ES-I3 (cell line): ENCODE results near the gene GPR18.

ENCODE experiments used
- H3K36me3 ChIP-seq: 2 replicates; pipeline ENCODE4 v1.6.1; 2013; ENCODE audit warnings: mild to moderate bottlenecking, low read length, control low read depth, moderate library complexity; ENCODE audit not compliant: insufficient read depth
- H3K4me1 ChIP-seq: 2 replicates; pipeline ENCODE4 v1.6.1; 2013; ENCODE audit warnings: mild to moderate bottlenecking, control low read depth, low read length; ENCODE audit not compliant: insufficient read depth
- H3K9ac ChIP-seq: 2 replicates; pipeline ENCODE4 v1.6.1; 2013; ENCODE audit warnings: low read depth, mild to moderate bottlenecking, low read length, moderate library complexity
- H3K9me3 ChIP-seq: 2 replicates; pipeline ENCODE4 v1.6.1; 2013; ENCODE audit warnings: mild to moderate bottlenecking, low read length, moderate library complexity; ENCODE audit not compliant: control insufficient read depth, insufficient read depth

The GPR18 gene, protein sequence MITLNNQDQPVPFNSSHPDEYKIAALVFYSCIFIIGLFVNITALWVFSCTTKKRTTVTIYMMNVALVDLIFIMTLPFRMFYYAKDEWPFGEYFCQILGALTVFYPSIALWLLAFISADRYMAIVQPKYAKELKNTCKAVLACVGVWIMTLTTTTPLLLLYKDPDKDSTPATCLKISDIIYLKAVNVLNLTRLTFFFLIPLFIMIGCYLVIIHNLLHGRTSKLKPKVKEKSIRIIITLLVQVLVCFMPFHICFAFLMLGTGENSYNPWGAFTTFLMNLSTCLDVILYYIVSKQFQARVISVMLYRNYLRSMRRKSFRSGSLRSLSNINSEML

DNA sequence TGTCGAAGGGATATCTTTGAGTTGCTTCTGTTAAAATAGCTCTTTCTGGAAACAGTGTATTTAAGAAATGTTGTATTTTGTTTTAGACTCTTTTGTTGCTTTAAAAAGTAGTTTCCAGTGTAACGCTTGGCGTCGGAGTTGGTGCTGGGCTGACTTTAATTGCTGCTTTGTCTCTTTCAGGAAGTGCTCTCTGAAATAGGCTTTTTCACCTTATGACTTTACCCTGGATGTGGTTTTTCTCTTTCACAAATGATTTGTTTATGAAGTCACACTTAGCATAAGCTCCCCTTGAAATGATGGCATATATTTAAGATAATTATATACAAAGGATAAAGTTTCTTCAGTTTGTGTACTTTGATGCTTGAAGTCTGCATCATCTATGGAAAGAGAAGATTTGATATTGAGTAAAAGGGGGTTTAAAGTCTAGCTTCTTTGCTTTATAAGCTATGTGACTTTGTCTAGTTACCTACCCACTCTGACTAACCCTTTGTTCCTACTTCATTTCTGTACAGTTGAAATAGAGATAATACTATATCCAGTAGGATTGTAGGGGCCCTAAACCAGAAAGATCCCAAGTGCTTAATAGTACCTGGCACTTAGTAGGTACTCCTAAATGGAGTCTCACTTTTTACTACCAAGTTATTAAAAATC is at the start of gene GPR18:
TSS of gene GPR18 (minus strand) at position 170 of the 651 bp plus-strand sequence. CDS start 2,507 bp downstream, outside the sequence.
- peaks cover 4% of the 10 kb centered on the region; the same call in 1 of the 2 replicates for H3K36me3 ChIP-seq
- H3K4me1 ChIP-seq, result no peaks in the 10 kb centered on the region; the same call in 1 of the 2 replicates
- no peak within 1 kb of the TSS for H3K9ac ChIP-seq
- H3K9me3 ChIP-seq, result no peaks in the 10 kb centered on the region

DNA sequence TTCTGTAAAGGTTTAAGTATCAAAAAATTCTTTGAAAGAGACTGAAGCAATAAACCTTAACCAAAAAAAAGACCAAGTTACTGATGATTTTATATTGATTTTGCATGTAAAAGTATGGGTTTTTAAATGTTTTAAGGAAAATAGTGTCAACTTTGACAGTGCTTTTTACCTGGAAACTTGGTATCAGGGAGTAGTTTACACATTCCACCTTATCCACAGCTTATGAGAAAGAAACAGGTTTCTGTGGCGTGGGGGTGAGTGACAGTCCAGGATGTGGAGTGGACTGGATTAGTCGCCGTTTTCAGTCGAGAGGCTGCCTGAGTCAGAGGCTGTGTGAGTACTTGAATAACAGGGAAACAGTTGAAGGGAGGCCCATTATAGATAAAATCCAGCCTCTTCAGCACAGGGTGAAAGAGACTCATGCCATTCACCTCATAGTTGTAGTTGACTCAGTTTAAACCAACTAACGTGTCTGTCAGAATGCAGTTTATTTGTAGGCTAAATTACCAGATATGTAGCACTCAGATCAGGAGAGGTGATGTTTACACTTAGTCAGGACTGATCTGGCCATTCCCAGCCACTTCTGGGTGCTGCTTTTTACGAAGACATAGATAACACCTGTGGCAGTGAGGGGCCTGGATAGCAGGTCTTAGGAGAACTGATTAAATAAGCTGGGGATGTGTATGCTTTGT is 49.6 kb upstream of the GPR18 start:
- Histone ChIP-seq H3K36me3 (no peaks in the 10 kb centered on the region), H3K9ac (no peak overlapping the region), H3K9me3 (no peaks in the 10 kb centered on the region), H3K4me1 (no peaks in the 10 kb centered on the region; the same call in 1 of the 2 replicates)

DNA sequence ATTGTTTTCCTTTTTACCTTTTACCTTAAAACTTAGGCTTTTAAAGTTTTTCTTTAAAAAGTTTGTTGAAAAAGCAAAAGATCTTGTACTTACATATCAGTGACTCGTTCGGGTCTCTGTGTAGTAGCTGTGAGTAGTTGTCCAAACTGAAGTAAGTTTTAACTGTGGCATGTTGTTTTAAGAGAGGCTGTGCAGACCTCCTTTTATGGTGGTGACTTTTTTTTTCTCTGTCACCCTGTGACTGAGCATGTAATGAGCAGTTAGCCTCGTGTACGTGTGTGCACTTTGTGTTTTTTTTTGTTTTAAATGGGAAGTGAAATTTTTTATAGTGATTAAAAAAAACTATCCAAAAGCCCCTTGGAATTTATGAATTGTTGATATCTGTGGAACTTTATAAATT is 49.1 kb upstream of the GPR18 start, which contains the start of gene GPR183:
TSS of gene GPR183 (minus strand) at position 153 of the 400 bp plus-strand sequence. CDS start 11,254 bp downstream, outside the sequence.
- Histone ChIP-seq H3K9ac (no peak within 1 kb of the TSS), H3K36me3 (no peaks in the 10 kb centered on the region), H3K9me3 (no peaks in the 10 kb centered on the region), H3K4me1 (no peaks in the 10 kb centered on the region; the same call in 1 of the 2 replicates)

DNA sequence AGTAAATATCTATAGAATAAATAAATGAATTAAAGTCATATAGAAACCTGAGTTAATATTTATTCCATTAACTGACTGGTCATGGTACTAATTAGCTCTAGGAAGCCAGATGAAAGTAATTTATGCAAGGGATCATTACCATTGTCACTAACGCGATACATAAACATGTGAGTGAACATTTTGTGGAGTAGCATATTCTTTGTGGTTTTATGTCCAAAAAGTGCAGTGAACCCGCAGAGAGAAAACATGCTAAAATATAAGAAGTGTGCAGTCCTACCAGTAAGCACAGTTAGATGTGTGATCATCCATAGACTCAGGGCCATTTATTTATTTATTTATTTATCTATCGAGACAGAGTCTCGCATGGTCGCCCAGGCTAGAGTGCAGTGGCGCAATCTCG is 47.4 kb upstream of the GPR18 start:
- no peaks in the 10 kb centered on the region; the same call in 1 of the 2 replicates for H3K4me1 ChIP-seq
- no peaks in the 10 kb centered on the region for H3K9me3 ChIP-seq
- no peak overlapping the region for H3K9ac ChIP-seq
- H3K36me3 ChIP-seq, result no peaks in the 10 kb centered on the region

DNA sequence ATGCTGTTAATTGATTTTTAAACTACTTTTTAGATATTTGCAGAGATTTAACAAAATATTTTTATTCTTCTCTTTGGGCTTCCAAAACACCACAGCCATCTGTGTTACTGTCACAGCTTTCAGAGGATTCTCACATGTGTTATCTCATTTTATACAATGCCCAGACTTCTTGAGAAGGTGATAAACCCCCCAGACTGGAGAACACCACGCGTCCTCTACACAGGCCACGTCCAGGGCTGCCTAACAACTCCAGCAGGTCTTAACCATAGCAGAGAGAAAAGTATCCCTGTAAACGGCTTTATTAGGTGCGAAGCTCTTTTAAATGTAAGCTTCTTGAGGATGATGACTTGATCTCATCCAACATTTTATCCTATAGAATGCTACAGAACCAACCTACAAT is 47.0 kb upstream of the GPR18 start:
- Histone ChIP-seq H3K9me3 (no peaks in the 10 kb centered on the region), H3K4me1 (no peaks in the 10 kb centered on the region; the same call in 1 of the 2 replicates), H3K36me3 (no peaks in the 10 kb centered on the region), H3K9ac (no peak overlapping the region)

DNA sequence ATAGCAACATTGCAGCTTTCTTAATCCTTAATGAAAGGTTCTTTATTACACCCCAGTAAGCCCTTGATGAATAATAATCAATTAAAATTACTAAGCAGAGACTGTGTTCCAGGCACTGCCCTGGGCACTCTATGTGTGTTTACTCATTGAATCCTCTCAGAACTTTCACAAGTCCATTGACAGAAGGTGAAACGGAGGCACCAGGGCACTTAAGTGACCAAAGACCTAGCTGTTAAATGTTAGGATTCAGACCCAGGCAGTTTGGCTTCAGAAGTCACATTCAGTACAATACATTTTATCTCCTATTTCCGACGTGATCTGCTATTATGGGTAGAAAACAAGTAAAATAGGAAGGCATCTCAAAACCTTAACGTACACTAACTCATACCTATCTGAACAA is 46.4 kb upstream of the GPR18 start:
- no peaks in the 10 kb centered on the region for H3K9me3 ChIP-seq

DNA sequence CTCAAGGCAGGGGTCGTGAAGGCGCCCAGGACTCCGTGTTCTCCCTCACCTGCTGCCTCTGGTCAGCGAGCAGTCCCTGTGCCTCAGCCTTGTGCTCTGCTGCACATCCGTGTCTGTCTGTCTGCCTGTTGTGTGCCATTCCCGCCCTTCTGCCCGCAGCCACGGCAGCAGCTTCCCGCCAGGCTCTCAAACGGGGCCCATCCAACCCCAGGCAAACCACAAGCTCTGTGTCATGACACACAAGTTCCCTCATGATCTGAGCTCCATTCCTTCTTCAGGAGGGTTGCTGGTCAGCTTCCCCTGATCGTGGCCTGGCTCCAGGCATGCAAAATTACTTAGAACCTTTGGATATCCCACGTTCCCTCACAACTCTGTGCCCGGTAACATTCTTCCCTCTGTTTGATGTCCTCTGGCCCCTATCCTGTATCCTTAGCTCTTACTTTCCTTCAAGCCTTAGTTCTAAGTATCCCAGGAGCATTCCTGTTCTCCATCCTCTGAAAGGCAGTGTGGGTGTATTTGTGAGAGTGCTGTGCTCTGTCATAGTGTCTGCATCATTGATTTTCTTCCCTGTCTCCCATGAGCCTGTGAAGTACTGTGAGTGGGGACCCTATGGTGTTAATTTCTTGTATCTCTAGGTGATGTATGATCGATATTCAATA is 45.8 kb upstream of the GPR18 start:
- no peaks in the 10 kb centered on the region for H3K9me3 ChIP-seq
- H3K36me3 ChIP-seq, result no peaks in the 10 kb centered on the region
- no peaks in the 10 kb centered on the region; the same call in 1 of the 2 replicates for H3K4me1 ChIP-seq
- no peak overlapping the region for H3K9ac ChIP-seq

More for the DNA sequence above, 46.4 kb upstream of the GPR18 start:
- Histone ChIP-seq H3K9ac (no peak overlapping the region), H3K4me1 (no peaks in the 10 kb centered on the region; the same call in 1 of the 2 replicates), H3K36me3 (no peaks in the 10 kb centered on the region)

DNA sequence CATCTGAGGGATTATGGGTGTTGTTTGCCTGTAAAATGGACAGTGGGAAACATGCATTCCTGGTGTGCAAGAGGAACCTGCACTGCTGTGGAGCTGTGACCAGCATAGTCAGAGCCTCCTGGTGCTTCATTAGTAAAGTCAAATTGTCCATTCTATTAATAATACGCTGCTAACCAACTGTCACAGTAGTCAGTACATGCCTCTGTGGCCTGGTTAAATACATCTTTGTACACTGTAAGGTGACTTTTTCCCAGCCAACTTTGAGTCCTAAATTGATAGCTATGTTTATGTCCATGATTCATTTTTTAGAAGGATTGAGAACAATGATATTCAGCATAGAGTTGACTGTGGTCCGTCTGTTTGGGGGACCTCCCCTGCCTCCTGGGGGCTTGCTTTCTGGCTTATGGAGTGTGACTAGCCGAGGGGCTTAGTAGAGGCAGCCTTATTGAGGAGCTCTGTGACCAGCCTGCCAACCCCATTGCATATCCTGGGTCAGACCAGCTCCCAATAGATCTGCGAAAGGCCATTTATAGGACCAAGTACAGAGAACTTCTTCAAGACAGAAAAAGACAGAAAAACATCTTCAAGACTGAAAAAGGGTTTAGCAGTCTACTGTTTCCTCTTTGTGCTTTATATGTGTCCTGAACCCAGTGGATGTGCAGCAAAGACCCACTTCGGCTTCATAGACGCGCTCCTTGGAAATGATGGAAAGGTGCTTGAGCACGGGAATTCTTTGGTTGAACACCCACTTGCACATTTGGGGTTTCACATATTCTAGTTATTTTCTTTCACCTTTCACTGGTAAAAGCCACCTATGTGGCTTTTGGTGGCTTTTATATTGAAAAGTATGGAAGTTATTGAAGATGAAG is 44.7 kb upstream of the GPR18 start:
- no peaks in the 10 kb centered on the region for H3K36me3 ChIP-seq
- no peaks in the 10 kb centered on the region; the same call in 1 of the 2 replicates for H3K4me1 ChIP-seq
- no peaks in the 10 kb centered on the region for H3K9me3 ChIP-seq
- no peak overlapping the region for H3K9ac ChIP-seq

DNA sequence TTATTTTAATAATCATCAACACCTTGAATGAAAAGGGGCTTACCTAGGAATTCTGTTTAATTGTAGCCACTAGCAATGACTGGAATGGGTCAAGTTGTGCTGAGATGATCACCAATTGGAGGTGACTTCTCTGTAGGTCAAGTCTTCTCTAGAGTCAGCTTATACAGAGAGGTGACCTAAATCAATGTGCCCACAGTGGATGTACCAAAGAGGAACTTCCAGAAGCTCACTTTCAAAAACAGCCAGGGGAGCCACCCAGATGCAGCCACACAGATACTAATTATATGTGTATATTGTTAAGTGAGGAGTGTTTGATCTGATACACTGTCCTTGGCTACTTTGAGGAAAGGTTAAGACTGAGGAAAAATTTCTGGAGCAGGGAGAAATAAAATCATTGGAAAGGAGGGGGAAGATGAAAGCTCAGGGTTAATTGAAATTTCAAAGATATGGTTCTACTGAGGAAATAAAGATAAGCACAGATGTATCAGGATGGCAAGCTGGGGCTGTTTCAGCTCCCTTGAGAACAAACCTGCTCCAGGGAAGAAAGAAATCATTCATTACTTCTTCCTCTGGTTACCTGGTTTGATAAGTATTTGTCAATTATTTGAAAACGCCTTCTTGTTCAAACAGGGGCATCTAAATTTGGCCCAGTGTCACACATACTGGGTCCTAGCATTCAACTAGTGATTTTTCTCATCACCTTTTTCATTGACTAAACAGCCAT is 43.9 kb upstream of the GPR18 start:
- Histone ChIP-seq H3K36me3 (no peaks in the 10 kb centered on the region), H3K4me1 (no peaks in the 10 kb centered on the region), H3K9ac (no peak overlapping the region), H3K9me3 (no peaks in the 10 kb centered on the region)

DNA sequence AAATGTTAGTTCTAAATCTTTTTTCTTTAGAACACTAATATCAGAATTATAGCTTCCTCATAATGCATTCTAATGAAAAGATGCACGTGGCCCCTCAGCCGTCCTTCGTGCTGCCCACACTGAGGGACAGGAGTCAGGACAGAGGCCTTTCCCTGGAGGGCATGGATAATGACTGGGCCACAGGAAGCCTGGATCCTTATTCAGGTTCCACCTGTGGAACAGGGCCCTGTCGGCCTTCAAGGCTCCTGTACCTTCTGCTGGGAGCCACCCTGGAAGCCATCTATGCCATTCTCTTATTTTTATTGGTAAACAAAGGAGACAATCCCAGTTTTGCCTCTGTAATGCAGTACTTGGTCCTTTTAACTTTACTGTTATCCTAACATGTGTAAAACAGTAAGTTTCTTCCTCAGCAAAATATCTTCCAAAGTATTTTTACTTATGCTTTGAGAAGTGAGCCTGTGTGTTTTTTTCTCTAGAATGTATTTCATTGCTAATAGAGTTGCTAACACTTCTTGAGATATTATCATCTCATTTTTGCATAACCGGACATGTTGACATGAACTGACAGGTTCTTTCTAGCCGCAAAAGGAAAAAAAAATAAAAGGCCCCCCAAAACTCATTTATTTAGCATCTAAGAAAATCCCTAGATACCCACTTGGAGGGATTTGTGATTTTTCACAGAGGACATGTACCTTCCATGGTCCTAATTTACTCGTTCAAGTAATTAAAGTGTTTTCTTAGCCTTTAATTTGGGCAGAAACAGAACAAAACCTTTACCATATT is 43.1 kb upstream of the GPR18 start:
- H3K9ac ChIP-seq, result no peak overlapping the region
- H3K4me1 ChIP-seq, result no peaks in the 10 kb centered on the region
- no peaks in the 10 kb centered on the region for H3K36me3 ChIP-seq

DNA sequence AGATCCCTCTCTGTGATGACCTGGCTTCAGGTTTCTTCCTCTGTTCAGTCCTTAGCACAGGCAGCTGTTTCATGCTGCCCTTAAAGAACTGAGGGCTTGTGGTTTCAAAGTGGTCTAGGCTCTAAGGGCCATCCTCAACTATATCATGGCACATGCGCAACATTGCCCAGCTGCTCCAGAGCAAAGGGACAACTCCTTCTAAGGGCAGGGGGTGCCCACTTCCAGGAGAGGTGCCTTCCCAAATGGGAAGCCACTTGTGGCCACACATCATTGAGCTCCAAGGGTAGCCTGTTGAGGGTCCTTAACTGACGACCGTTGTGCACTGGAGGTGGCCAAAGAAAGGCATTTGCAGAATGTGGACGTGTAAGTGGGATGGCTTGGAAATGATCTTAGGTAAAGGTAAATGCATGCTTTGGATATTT is 41.8 kb upstream of the GPR18 start:
- no peaks in the 10 kb centered on the region for H3K4me1 ChIP-seq
- H3K36me3 ChIP-seq, result no peaks in the 10 kb centered on the region; the same call in 1 of the 2 replicates
- no peaks in the 10 kb centered on the region for H3K9me3 ChIP-seq
- H3K9ac ChIP-seq, result no peak overlapping the region

More for the DNA sequence above, 43.1 kb upstream of the GPR18 start:
- no peaks in the 10 kb centered on the region for H3K9me3 ChIP-seq

DNA sequence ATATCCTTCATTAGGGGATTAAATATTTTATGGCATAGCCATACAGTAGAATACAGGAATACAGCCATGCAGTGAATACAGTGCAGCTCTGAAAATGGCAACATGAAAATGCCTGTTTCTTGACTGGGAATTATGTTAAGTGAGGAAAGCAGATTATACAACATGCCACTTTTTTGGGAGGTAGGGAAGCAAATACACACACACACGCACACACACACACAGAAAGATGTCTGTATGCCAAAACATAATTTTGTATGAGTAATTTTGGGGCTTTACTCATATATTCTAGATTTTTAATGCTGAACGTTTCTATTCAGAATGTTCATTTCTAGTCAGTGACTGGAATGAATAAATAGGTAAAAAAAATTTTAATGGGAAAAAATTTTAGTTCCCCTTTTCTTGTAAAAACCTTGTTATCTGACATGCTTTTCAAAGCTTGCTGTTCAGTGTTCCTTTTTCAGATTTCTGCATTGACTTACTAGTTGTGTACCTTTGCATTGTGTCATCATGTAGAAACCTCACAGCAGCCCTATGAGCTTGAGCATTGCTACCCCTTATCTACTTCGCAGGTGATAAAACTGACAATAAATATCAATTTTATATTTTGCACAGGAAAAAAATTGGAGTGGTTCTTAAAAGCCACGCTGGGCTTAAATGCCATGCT is 41.2 kb upstream of the GPR18 start:
- H3K36me3 ChIP-seq, result no peaks in the 10 kb centered on the region; the same call in 1 of the 2 replicates
- H3K4me1 ChIP-seq, result no peaks in the 10 kb centered on the region
- H3K9me3 ChIP-seq, result no peaks in the 10 kb centered on the region
- no peak overlapping the region for H3K9ac ChIP-seq
